SK-N-SH (cell line): ENCODE results near the gene LPA. TPM values are rescaled to one million over a fixed set of nuclear protein-coding genes. Genes with fewer than 3 reads are reported as not detected.

Experiments used
- CTCF ChIA-PET: fragments of 300-600, 350-600 bp; formaldehyde crosslinking; extraction: SDS; loops from one replicate; lab custom pipeline; 2021; lab: Yijun Ruan, JAX
- POLR2A ChIA-PET: fragments of 350-600 bp; sonication (Branson Sonifier 250); formaldehyde crosslinking; extraction: SDS; loops from one replicate; lab custom pipeline; 2020; ENCODE audit warnings: antibody characterized with exemption, inconsistent platforms; lab: Yijun Ruan, JAX
- DNase-seq: peaks from one replicate; pipeline ENCODE4 v3.0.0; 2012
- H2AFZ ChIP-seq: fragments of 200-600 bp; sonication (generic); 2 replicates; pipeline ENCODE4 v1.8.1; 2016; ENCODE audit warnings: antibody characterized with exemption, mild to moderate bottlenecking, low read depth
- H3F3A ChIP-seq: fragments of 200-600 bp; sonication (generic); replicated peaks from 2 replicates; pipeline ENCODE3; 2016; ENCODE audit warnings: antibody characterized with exemption, mild to moderate bottlenecking; ENCODE audit not compliant: insufficient read depth
- H3K27ac ChIP-seq, 2 experiments: fragments of 200-500 bp in 1 of 2; fragments of 200-600 bp in 1 of 2; sonication (Bioruptor generic) in 1 of 2; sonication (generic), shearing (Covaris generic) in 1 of 2; 2 replicates each; pipeline versions ENCODE4 v1.5.1 to v1.6.1; 2014 to 2016; ENCODE audit warnings: low read depth in 2 of 2, inconsistent platforms in 1 of 2, low read length in 1 of 2, mild to moderate bottlenecking in 1 of 2, mixed read lengths in 1 of 2
- H3K27me3 ChIP-seq: fragments of 200-600 bp; sonication (generic), shearing (Covaris generic); 2 replicates; pipeline ENCODE4 v1.6.1; 2016; ENCODE audit warnings: mixed run types; ENCODE audit not compliant: insufficient read depth
- H3K36me3 ChIP-seq, 2 experiments: fragments of 200-500 bp in 1 of 2; fragments of 200-600 bp in 1 of 2; sonication (Bioruptor generic) in 1 of 2; sonication (generic) in 1 of 2; replicated peaks in 1 of 2; 2 replicates each; pipeline versions ENCODE3 to v1.5.1; 2014 to 2016; ENCODE audit warnings: low read length in 1 of 2, mild to moderate bottlenecking in 1 of 2; ENCODE audit not compliant: insufficient read depth in 2 of 2, control insufficient read depth in 1 of 2
- H3K4me1 ChIP-seq, 2 experiments: fragments of 200-500 bp in 1 of 2; fragments of 200-600 bp in 1 of 2; sonication (Bioruptor generic) in 1 of 2; sonication (generic), shearing (Covaris generic) in 1 of 2; 2 replicates each; pipeline versions ENCODE4 v1.5.1 to v1.6.1; 2014 to 2016; ENCODE audit warnings: low read depth in 1 of 2, low read length in 1 of 2, mixed run types in 1 of 2; ENCODE audit not compliant: insufficient read depth in 2 of 2, control insufficient read depth in 1 of 2
- H3K4me2 ChIP-seq: fragments of 200-600 bp; sonication (generic), shearing (Covaris generic); 2 replicates; pipeline ENCODE4 v1.6.1; 2017; ENCODE audit warnings: mixed run types
- H3K4me3 ChIP-seq, 2 experiments: fragments of 200-500 bp in 1 of 2; fragments of 200-600 bp in 1 of 2; sonication (Bioruptor generic) in 1 of 2; sonication (generic), shearing (Covaris generic) in 1 of 2; 2 replicates each; pipeline versions ENCODE4 v1.5.1 to v1.8.1; 2014 to 2016; ENCODE audit warnings: low read depth in 2 of 2, inconsistent platforms in 1 of 2, low read length in 1 of 2, mild to moderate bottlenecking in 1 of 2, mixed read lengths in 1 of 2, moderate library complexity in 1 of 2
- H3K79me2 ChIP-seq: fragments of 200-600 bp; sonication (generic); 2 replicates; pipeline ENCODE4 v1.8.1; 2017; ENCODE audit warnings: mild to moderate bottlenecking; ENCODE audit not compliant: insufficient read depth
- H3K9ac ChIP-seq: fragments of 200-600 bp; sonication (generic); 2 replicates; pipeline ENCODE4 v1.6.1; 2017; ENCODE audit warnings: mixed run types
- H3K9me2 ChIP-seq: fragments of 200-600 bp; sonication (generic); 2 replicates; pipeline ENCODE4 v1.6.1; 2017; ENCODE audit warnings: mixed run types
- H3K9me3 ChIP-seq: fragments of 200-600 bp; sonication (generic); 2 replicates; pipeline ENCODE4 v1.6.1; 2017; ENCODE audit warnings: mixed run types, mild to moderate bottlenecking, moderate library complexity
- H4K20me1 ChIP-seq: fragments of 200-600 bp; sonication (generic); 2 replicates; pipeline ENCODE4 v1.6.1; 2017; ENCODE audit warnings: mild to moderate bottlenecking, mixed run types; ENCODE audit not compliant: insufficient read depth
- CTCF ChIP-seq: fragments of 200-600 bp; sonication (generic); IDR thresholded peaks from 2 replicates; pipeline ENCODE4 v1.6.1; 2017; ENCODE audit warnings: antibody characterized with exemption, mild to moderate bottlenecking, moderate library complexity
- EP300 ChIP-seq, 2 experiments: IDR thresholded peaks; 2 replicates each; pipeline versions ENCODE4 v1.4.0 to v1.6.1; 2012; ENCODE audit warnings: borderline replicate concordance in 1 of 2, low read depth in 1 of 2, low read length in 1 of 2
- MXI1 ChIP-seq: IDR thresholded peaks from 2 replicates; pipeline ENCODE4 v1.6.1; 2012; ENCODE audit warnings: mild to moderate bottlenecking, low read depth, low read length, improper control_type of control experiment
- USF2 ChIP-seq: fragments of 150-350 bp; IDR thresholded peaks from 2 replicates; pipeline ENCODE4 v1.6.1; 2017; ENCODE audit warnings: antibody characterized with exemption, low read length, low read depth, borderline replicate concordance
- WGBS: methylation state at CpG from one replicate; pipeline ENCODE4 v1.1.6; 2017; ENCODE audit warnings: low lambda C conversion rate; 5-methylcytosine and 5-hydroxymethylcytosine counted together
- polyA plus RNA-seq, 3 experiments: library from polyadenylated mRNA; depleted of rRNA; stranded (reverse); fragments of >200 nt; gene quantifications; 2 replicates each; pipeline ENCODE4 v1.2.3, GENCODE V29; 2012

The LPA gene
- polyA plus RNA-seq, 1 of the 3 experiments (the other 2 are of a cell fraction), result not detected

- Histone ChIP-seq H3K9ac (no peak overlapping the region), H3K79me2 (no peaks in the 10 kb centered on the region), H3K9me2 (no peaks in the 10 kb centered on the region), H3K4me2 (no peak overlapping the region), H2AFZ (no peak overlapping the region), H3K9me3 (no peaks in the 10 kb centered on the region), H4K20me1 (no peaks in the 10 kb centered on the region), H3F3A (no peaks in the 10 kb centered on the region), H3K36me3 (no peaks in the 10 kb centered on the region), H3K27me3 (no peaks in the 10 kb centered on the region; the same call in 1 of the 2 replicates), H3K4me1 (no peaks in the 10 kb centered on the region), H3K4me3 (no peak overlapping the region), H3K27ac (no peak overlapping the region)
- DNase-seq, result no peak
- POLR2A ChIA-PET, result no interaction called here
- CTCF ChIA-PET, result no interaction called here
- TF ChIP-seq EP300 (IDR thresholded peaks at IDR 0.05; ENCODE audit: borderline replicate concordance in 1 of 2, low read depth in 1 of 2, low read length in 1 of 2) (no peak), MXI1 (no peak)
- WGBS, result 11% methylated on average over 1 of the region's 1 CpG
Observed at GRCh38 chr6:160489091-160489490, 175.0 kb downstream of the LPA start.

- Histone ChIP-seq H3K27me3 (no peaks in the 10 kb centered on the region; the same call in 1 of the 2 replicates), H3K27ac (no peak overlapping the region), H3K9ac (no peak overlapping the region), H3K9me3 (no peaks in the 10 kb centered on the region), H3K36me3 (no peaks in the 10 kb centered on the region), H3K4me1 (no peaks in the 10 kb centered on the region)
- POLR2A ChIA-PET, result no interaction called here
- TF ChIP-seq CTCF (no peak), USF2 (no peak)
- TF ChIP-seq, all 33 proteins: peak for 0
- no peaks in the 10 kb centered on the region for H4K20me1 ChIP-seq
- H3K79me2 ChIP-seq, result no peaks in the 10 kb centered on the region
- 4% methylated on average over 11 of the region's 11 CpGs for WGBS
- DNase-seq, result no peak
- no peaks in the 10 kb centered on the region for H3K9me2 ChIP-seq
- no peak overlapping the region for H3K4me3 ChIP-seq
- CTCF ChIA-PET, result no interaction called here
- no peaks in the 10 kb centered on the region for H3F3A ChIP-seq
- no peak overlapping the region for H2AFZ ChIP-seq
- no peak overlapping the region for H3K4me2 ChIP-seq
Observed at GRCh38 chr6:160487116-160487515, 177.0 kb downstream of the LPA start.

Other genes starting within 250 kb of the LPA start
- not detected in 2 replicates for gene PLG, start 38.0 kb upstream of the LPA start, polyA plus RNA-seq (2012; rRNA removed)